Measurements from ENCODE around the gene CTNNA2.

Gene CTNNA2

GRCh38 chr2:80395251-80395650, 882.4 kb downstream of the CTNNA2 start:
- no peak for DNase-seq (ENCODE audit: low spot score)

- DNase-seq (ENCODE audit: low spot score) = no peak
Measured at GRCh38 chr2:80396276-80396675, 883.4 kb downstream of the CTNNA2 start.

- no peak for DNase-seq (ENCODE audit: low spot score)
Measured at GRCh38 chr2:80403081-80403480, 890.2 kb downstream of the CTNNA2 start.

- no peak for DNase-seq (ENCODE audit: low spot score)
Measured at GRCh38 chr2:80407377-80407776, 894.5 kb downstream of the CTNNA2 start.

DNA sequence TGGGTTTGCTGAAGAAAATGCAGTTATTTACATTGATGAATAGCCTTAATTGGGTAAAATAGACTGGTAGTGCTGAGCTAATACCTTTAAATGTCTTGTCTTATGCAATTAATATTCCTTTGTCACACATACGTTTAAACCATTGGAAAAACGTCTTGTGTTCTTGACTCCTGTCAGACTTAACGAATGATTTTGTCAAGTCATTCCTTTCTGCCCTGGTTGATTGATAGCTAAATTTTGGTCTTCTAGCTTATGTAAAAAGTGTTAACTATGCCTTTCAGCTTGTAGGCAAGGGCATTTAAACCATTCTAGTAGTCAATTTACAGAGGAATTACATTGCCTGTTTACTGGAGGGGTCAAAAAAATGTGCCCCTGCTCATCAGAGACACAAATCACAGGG, 897.5 kb downstream of the CTNNA2 start:
- no peak for DNase-seq (ENCODE audit: low spot score)

GRCh38 chr2:80413136-80413535, 900.3 kb downstream of the CTNNA2 start:
- DNase-seq (ENCODE audit: low spot score) = no peak

DNA sequence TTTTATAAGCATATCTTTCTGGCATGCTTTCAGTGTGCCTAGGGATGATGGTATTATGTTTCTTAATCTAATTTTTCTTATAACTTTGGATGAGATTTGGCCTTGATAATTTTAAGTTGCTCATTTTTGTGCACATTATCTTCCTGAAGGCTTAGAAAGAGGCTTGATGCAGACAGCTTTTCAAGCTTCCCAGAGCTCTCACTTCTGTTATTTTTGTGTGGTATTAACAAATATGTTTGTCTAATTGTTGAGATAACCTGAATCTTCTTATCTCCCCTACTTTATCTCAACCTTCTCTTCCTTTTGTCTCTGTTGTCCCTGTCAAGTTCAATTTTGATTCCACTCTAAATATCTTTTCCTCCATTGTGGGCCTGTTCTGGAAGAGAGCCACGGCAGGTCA, 904.9 kb downstream of the CTNNA2 start:
- DNase-seq (ENCODE audit: low spot score) = no peak

- DNase-seq (ENCODE audit: low spot score) = no peak
Measured at GRCh38 chr2:80420530-80421208, 907.8 kb downstream of the CTNNA2 start.

DNA sequence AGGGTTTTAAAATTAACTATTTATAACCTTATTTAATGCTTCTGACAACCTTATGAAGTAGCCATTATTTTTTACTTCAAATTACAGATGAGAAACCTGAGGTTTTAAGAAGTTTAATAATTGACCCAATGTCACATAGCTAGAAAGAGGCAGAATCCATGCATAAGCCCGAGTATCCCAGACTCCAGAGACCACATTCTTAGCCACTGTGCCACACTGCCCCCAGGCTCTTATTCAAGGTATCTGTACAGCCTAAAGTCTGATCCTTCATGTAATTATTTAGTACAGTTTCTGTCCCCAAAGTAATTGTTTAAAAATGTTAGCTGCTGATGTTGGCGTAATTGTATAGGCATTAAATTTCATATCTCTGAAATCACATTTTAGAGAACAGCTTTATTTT, 916.4 kb downstream of the CTNNA2 start:
- no peak for DNase-seq (ENCODE audit: low spot score)

- DNase-seq (ENCODE audit: low spot score) = no peak
Measured at GRCh38 chr2:80437959-80438358, 925.1 kb downstream of the CTNNA2 start.

GRCh38 chr2:80438686-80439085, 925.8 kb downstream of the CTNNA2 start:
- no peak for DNase-seq (ENCODE audit: low spot score)

DNA sequence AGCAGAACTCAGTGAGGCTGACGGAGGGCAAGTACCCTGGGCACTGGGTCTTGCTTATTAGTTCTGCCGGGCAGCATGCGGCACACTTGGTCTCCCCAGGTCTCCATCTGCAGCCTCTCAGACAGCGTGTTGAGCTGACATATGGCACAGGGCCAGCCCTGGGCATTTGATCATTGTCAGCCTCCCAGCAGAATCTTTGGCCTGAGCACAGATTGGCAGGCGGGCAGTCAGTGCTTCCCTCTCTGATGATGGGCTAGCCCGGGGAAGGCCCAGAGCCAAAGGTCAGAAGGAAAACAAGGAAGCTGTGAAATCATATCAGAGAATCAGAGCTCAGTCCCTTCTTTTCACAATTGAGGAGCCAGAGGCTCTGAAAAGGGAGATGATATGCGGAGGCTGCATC, 941.8 kb downstream of the CTNNA2 start:
- no peak for DNase-seq (ENCODE audit: low spot score)

DNA sequence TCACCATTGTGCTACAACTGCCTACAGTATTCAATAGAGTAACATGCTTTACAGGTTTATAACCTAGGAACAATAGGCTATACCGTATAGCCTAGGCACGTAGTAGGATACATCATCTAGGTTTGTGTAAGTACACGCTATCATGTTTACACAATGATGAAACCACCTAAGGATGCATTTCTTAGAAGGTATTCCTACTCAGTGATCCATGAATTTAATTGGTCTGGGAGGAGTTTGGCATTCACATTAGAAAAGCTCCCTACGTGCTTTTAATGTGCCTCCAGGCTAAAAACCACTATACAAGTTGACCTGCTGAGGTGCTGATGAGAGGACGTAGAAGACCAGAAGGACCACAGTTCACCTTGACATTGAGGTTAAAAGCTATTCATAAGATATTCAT, 946.2 kb downstream of the CTNNA2 start:
- DNase-seq (ENCODE audit: low spot score) = no peak

DNA sequence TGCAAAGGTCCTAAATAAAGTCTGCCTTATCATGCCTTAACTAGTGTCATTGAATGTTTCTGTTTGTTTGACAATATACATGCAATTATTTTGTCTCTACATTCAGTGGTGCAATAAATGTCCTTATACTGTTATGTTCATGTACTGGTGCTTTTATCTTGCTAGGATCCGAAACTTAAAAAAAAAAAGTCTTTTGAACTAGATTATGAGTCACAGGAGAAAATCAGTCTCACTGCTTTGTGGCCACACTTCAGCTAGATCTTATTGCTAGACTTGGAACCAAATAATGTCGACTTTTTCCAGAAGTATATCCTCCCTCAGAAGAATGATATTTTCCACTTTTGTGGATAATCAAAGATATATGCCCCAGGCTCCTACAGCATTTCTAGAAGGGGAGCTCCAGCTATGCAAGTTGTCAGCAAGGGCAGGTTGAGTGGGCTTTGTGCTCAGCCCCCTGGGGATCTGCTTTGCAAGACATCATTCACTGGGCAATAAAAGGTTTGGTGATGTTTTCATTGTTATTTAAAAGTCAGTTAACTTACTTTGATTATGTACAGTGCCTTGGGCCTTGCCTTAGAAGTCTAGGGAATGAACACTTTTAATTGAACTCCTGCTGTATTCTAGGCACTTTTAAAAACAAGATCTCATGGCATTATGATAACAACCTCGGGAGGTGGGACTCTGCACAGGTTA, 948.8 kb downstream of the CTNNA2 start:
- no peak for DNase-seq (ENCODE audit: low spot score)

GRCh38 chr2:80462654-80463053, 949.8 kb downstream of the CTNNA2 start:
- DNase-seq (ENCODE audit: low spot score) = no peak

GRCh38 chr2:80464275-80464674, 951.4 kb downstream of the CTNNA2 start:
- no peak for DNase-seq (ENCODE audit: low spot score)

GRCh38 chr2:80467262-80467811, 954.5 kb downstream of the CTNNA2 start:
- no peak for DNase-seq (ENCODE audit: low spot score)

GRCh38 chr2:80469428-80469827, 956.6 kb downstream of the CTNNA2 start:
- DNase-seq (ENCODE audit: low spot score) = no peak

DNA sequence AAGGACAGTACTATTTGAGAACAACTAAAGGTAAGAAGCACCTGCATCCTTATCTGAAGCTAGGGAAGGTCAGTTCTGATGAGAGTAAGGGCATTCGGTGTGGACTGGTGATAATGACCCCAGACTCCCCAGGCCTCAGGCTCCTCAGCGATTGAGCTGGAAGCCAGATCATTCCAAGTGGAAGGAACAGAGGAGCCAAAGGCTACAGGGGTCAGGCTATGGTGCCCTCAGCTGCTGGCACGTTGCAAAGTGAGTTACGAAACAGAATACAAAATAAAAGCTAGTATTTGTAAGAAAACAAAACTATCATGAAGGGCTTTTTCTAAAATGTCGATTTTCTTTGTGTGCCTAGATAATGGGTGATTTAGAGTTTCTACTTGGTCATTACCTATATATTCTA, 960.2 kb downstream of the CTNNA2 start:
- no peak for DNase-seq (ENCODE audit: low spot score)

DNA sequence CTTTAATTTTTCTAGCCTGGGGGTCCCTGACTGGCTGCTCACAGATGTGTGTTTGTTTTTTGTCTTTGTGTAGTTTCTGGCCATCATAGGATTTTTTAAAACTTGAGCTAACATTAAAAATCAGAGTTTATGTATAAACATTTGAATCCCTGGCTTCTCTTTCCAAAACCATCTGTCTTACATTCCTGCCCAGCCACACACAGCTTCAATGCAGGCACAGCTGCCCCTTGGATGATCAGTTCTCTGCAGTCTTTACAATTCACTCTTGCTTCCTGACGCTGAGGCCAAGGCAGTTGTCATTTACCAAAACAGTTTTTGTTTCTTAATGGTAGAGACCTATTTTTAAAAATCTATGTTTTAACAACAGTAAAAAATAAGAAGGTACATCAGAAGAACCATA, 960.9 kb downstream of the CTNNA2 start:
- no peak for DNase-seq (ENCODE audit: low spot score)

DNA sequence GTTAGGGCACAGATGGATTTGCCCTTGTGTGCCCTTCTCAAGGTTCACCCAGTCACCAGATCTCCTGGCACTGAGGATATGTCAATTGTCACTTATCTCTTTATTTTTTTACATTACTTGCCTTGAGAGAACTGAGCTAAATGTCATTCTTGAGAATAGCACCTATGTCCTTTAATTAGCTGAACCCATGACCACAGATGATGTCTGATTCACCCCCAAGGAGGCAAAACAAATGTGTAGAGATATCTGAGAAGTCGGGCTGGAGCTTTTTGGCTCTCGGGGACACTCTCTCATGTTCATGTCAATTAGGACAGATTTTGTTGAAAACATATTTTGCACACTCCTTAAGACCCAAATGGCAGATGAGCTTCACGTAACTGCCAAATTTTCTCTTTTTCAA, 963.1 kb downstream of the CTNNA2 start:
- no peak for DNase-seq (ENCODE audit: low spot score)

GRCh38 chr2:80476535-80477117, 963.8 kb downstream of the CTNNA2 start:
- no peak for DNase-seq (ENCODE audit: low spot score)

- no peak for DNase-seq (ENCODE audit: low spot score)
Measured at GRCh38 chr2:80482276-80482675, 969.4 kb downstream of the CTNNA2 start.

Measured in RKO (cell line).